GM06990 (cell line): Measurements from ENCODE around the gene PGBD5.
"Not testable (repeated sequence)": the region's sequence is repeated elsewhere in the genome, so short reads cannot be mapped to it uniquely, and the experiment has no call there.

Experiments used
- DNase-seq: peaks from one replicate; pipeline ENCODE4 v3.0.0-alpha.2; 2011; ENCODE audit not compliant: insufficient read length; ENCODE audit errors: extremely low read depth
- H3K27me3 ChIP-seq: replicated peaks from 2 replicates; pipeline ENCODE4 v1.6.0; 2011; ENCODE audit warnings: low read length; ENCODE audit not compliant: control insufficient read depth, insufficient read depth
- H3K36me3 ChIP-seq: 2 replicates; pipeline ENCODE4 v1.5.1; 2011; ENCODE audit warnings: low read length; ENCODE audit not compliant: control insufficient read depth, insufficient read depth
- H3K4me3 ChIP-seq: replicated peaks from 2 replicates; pipeline ENCODE4 v1.5.1; 2011; ENCODE audit warnings: low read depth, mild to moderate bottlenecking, control low read depth, low read length
- TF ChIP-seq, protein P1 (sequence below): IDR thresholded peaks from 2 replicates; pipeline ENCODE4 v1.5.1; 2011; ENCODE audit warnings: low read length, control low read depth, mild to moderate bottlenecking, inconsistent platforms; ENCODE audit not compliant: insufficient read depth, poor library complexity, severe bottlenecking

Gene PGBD5

DNA sequence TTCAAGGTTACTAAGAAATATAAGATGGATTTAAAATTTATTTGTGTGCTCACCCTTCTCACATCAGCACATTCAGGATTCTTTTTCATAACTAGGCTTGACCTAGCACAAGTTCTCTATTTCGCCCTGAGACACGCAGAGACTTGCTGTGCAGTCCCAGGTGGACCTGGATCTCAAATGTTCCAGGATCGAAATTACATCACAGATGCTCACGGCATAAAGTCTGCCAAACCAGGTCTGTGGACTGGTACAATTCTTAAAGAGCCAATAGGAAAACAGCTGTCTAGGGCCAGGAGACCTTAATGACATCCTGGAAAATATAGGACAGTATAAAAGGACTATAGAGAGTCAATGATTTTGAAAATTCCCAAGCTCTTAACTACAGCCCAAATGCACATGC is 2.2 kb downstream of the PGBD5 start:
- H3K36me3 ChIP-seq, result no peaks in the 10 kb centered on the region
- H3K4me3 ChIP-seq, result no peak overlapping the region
- TF ChIP-seq, protein P1, sequence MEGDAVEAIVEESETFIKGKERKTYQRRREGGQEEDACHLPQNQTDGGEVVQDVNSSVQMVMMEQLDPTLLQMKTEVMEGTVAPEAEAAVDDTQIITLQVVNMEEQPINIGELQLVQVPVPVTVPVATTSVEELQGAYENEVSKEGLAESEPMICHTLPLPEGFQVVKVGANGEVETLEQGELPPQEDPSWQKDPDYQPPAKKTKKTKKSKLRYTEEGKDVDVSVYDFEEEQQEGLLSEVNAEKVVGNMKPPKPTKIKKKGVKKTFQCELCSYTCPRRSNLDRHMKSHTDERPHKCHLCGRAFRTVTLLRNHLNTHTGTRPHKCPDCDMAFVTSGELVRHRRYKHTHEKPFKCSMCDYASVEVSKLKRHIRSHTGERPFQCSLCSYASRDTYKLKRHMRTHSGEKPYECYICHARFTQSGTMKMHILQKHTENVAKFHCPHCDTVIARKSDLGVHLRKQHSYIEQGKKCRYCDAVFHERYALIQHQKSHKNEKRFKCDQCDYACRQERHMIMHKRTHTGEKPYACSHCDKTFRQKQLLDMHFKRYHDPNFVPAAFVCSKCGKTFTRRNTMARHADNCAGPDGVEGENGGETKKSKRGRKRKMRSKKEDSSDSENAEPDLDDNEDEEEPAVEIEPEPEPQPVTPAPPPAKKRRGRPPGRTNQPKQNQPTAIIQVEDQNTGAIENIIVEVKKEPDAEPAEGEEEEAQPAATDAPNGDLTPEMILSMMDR, result no peak
- peaks cover 5% of the 10 kb centered on the region for H3K27me3 ChIP-seq
- DNase-seq, result no peak

DNA sequence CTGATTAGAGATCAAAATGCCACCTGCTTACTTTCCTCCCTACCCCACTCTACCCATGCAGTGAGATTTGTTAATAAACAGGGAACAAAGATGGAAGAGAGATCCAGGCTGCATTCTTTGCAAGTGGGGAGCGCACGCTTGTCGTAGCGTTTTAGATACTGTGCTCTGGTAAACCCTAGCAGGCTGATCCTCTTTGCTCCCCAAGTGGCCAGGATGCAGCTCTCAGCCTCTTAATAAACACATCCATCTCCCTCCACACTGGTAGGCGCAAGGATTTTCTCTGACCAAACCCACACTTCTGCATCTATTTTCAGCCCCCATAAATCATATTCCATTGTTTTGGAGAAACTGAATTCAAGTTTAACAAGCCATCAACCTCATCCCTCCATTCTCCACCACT is 2.9 kb downstream of the PGBD5 start:
- Histone ChIP-seq H3K27me3 (peaks cover 5% of the 10 kb centered on the region), H3K4me3 (no peak overlapping the region), H3K36me3 (no peaks in the 10 kb centered on the region)
- no peak for DNase-seq
- TF ChIP-seq, protein P1, result no peak

DNA sequence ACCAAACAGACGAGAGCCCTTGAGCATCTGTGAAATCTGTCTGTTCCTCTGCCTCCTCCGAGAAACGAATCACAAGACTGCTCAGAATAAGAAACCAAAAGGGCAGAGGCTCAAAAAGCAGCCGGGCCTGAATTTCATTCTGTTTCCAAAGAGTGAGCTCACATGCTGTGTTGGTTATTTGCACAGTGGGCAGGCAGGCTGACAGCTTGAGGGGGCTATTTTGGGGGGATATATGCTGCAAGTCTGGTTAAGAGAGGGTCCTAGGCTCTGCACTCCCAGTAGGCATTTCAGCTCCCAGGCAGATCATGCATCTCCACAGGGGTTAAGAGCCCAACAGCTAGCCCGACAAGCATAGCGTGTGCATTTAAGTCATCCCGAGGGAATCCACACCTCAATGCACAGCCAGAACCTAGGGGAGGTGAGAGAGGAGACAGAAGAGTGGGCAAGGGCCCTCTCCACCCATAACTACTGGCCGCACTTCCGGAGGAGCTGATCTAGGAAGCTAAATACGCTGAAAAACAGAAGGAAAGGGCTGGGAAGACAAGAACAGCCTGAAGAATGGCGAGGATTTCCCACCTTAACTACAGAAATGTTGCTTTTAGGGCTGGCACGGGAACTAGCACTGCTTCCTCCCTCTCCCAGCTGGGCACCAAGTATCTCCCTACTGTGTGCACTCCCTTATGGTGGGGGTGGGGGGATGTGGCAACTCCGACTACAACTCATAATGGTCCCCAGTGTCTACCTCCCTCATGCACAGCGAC is 3.7 kb downstream of the PGBD5 start:
- no peak overlapping the region for H3K4me3 ChIP-seq

DNA sequence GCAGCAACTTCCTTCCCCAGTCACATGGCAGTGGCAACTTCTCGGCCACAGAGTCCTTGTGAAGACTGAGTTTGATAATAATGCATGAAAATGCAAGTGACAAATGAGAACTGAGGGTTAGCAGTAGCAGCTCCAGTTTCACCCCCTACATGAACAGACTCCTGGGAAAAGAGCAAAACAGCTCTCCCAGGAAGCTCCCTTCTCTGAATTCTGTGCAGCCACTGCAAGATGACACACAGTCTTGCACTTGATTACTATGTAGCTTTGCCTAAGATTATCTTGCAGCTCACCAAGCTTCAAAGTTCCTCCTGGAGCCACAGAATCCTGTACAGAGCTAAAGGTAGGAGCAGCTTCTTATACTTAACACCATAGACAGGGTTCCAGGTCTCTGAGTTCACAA is 4.7 kb downstream of the PGBD5 start:
- Histone ChIP-seq H3K4me3 (no peak overlapping the region), H3K36me3 (no peaks in the 10 kb centered on the region), H3K27me3 (peaks cover 5% of the 10 kb centered on the region)
- TF ChIP-seq, protein P1, result no peak
- no peak for DNase-seq

More for the DNA sequence above, 3.7 kb downstream of the PGBD5 start:
- DNase-seq, result no peak
- Histone ChIP-seq H3K36me3 (no peaks in the 10 kb centered on the region), H3K27me3 (peaks cover 5% of the 10 kb centered on the region)
- TF ChIP-seq, protein P1, result no peak

DNA sequence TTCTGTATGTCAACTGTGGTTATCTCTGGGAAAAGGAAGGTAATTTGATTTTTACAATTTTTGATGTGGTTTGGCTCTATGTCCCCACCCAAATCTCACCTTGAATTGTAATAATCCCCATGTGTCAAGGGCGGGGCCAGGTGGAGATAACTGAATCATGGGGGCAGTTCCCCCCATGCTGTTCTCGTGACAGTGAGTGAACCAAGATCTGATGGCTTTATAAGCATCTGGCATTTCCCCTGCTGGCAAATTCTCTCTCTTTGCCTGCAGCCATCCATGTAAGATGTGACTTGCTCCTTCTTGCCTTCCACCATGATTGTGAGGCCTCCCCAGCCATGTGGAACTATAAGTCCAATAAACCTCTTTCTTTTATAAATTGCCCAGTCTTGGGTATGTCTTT is 5.8 kb downstream of the PGBD5 start:
- H3K4me3 ChIP-seq, H3K27me3 ChIP-seq, DNase-seq, H3K36me3 ChIP-seq: not testable (repeated sequence)

DNA sequence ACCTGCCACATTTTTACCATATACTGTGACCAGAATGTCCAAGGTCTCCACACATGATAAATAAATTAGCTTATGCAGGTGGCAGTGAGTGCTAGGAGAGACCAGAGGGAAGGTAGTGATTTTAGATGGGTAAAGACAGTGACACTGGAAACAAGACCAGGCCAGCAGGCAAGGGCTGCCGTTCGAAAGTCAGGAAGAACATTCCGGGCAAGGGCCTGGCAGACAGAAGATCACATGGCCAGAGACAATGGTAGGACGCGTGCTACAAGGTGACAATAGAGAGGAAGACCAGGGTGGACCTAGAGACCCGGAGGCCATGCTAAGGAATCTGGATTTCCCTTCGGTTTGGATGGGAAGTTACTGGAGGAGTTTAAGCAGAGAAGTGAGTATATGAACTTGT is 9.7 kb downstream of the PGBD5 start:
- TF ChIP-seq, protein P1, result no peak
- Histone ChIP-seq H3K4me3 (no peak overlapping the region), H3K27me3 (no peaks in the 10 kb centered on the region; the same call in 1 of the 2 replicates), H3K36me3 (no peaks in the 10 kb centered on the region)
- no peak for DNase-seq
